AG04449 (cell line): ENCODE measurements around the gene LHX6.

Source experiments
- CTCF ChIA-PET: fragments of 350-600 bp; formaldehyde crosslinking; extraction: SDS; loops from one replicate; lab custom pipeline; 2021; ENCODE audit warnings: antibody characterized with exemption; lab: Yijun Ruan, JAX
- POLR2A ChIA-PET: fragments of 400-600, 350-600 bp; formaldehyde crosslinking; extraction: SDS; loops from one replicate; lab custom pipeline; 2020; ENCODE audit warnings: antibody characterized with exemption, inconsistent platforms; lab: Yijun Ruan, JAX
- DNase-seq: peaks from one replicate; pipeline ENCODE4 v3.0.0-alpha.2; 2010; ENCODE audit warnings: low read depth, low spot score
- H3K4me3 ChIP-seq: 2 replicates; pipeline ENCODE4 v1.5.1; 2011; ENCODE audit warnings: low read depth, mild to moderate bottlenecking, control low read depth, low read length
- TF ChIP-seq, protein P1 (sequence below): IDR thresholded peaks from one replicate; pipeline ENCODE4 v1.5.1; 2011; ENCODE audit warnings: mild to moderate bottlenecking, moderate library complexity, low read length, control low read depth, inconsistent platforms; ENCODE audit not compliant: insufficient read depth; ENCODE audit errors: missing control alignments

LHX6 gene

GRCh38 chr9:122207096-122207495, 21.7 kb downstream of the LHX6 start:
- CTCF ChIA-PET: no interaction called here
- DNase-seq: no peak
- TF ChIP-seq, protein P1, sequence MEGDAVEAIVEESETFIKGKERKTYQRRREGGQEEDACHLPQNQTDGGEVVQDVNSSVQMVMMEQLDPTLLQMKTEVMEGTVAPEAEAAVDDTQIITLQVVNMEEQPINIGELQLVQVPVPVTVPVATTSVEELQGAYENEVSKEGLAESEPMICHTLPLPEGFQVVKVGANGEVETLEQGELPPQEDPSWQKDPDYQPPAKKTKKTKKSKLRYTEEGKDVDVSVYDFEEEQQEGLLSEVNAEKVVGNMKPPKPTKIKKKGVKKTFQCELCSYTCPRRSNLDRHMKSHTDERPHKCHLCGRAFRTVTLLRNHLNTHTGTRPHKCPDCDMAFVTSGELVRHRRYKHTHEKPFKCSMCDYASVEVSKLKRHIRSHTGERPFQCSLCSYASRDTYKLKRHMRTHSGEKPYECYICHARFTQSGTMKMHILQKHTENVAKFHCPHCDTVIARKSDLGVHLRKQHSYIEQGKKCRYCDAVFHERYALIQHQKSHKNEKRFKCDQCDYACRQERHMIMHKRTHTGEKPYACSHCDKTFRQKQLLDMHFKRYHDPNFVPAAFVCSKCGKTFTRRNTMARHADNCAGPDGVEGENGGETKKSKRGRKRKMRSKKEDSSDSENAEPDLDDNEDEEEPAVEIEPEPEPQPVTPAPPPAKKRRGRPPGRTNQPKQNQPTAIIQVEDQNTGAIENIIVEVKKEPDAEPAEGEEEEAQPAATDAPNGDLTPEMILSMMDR: no peak
- no peak overlapping the region for H3K4me3 ChIP-seq
- POLR2A ChIA-PET: interaction anchor here (0.6 kb wide), 1 partner anchor 43 kb away, joined by 3 read pairs; no protein-coding TSS in a partner anchor

GRCh38 chr9:122206118-122207046, 22.4 kb downstream of the LHX6 start:
- DNase-seq: peak; percentile 42
- POLR2A ChIA-PET: interaction anchor here (0.6 kb wide), 1 partner anchor 42 kb away, joined by 3 read pairs; no protein-coding TSS in a partner anchor

GRCh38 chr9:122205176-122205575, 23.6 kb downstream of the LHX6 start:
- DNase-seq: no peak
- TF ChIP-seq, protein P1: no peak
- POLR2A ChIA-PET: no interaction called here
- CTCF ChIA-PET: no interaction called here
- H3K4me3 ChIP-seq: no peak overlapping the region

More at GRCh38 chr9:122206118-122207046, 22.4 kb downstream of the LHX6 start:
- TF ChIP-seq, protein P1: no peak
- CTCF ChIA-PET: interaction anchor here (0.5 to 0.7 kb wide), 2 partner anchors 257 to 527 kb away, joined by 3 read pairs; no protein-coding TSS in a partner anchor
- H3K4me3 ChIP-seq: no peak overlapping the region

DNA sequence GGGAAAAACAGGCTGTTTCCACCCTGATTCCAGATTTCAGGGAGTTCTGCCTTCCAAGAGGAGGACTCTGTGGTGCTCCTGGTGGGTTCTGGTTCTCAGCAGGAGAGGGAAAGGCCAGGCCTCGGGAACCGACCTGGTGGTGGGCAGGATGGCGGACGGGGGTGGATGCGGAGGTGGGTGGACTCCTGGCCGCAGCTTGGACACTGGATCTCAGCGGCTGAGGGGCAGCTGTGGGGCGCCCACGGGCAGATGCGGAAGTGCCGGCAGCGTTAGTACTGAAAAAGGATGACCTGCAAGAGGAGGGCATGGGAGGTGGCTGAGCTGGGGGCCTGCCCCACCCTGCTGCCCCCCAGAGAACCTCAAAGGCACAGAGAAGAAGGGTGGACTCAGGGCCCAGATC, 24.3 kb downstream of the LHX6 start:
- no peak for DNase-seq
- TF ChIP-seq, protein P1: no peak
- H3K4me3 ChIP-seq: no peak overlapping the region
- CTCF ChIA-PET: interaction anchor here (1.3 kb wide), 1 partner anchor 12 kb away, joined by 3 read pairs; no protein-coding TSS in a partner anchor
- POLR2A ChIA-PET: no interaction called here

- CTCF ChIA-PET: interaction anchor here (1.3 kb wide), 1 partner anchor 12 kb away, joined by 3 read pairs; no protein-coding TSS in a partner anchor
- POLR2A ChIA-PET: no interaction called here
- no peak for DNase-seq
Measured at GRCh38 chr9:122204055-122204454, 24.7 kb downstream of the LHX6 start.

More at GRCh38 chr9:122204055-122204454, 24.7 kb downstream of the LHX6 start:
- TF ChIP-seq, protein P1: no peak
- no peak overlapping the region for H3K4me3 ChIP-seq
